K562 (cell line): ENCODE data around the gene NUDT22. TPM values are rescaled to one million over a fixed set of nuclear protein-coding genes. Genes with fewer than 3 reads are reported as not detected.
A peak's percentile ranks its signal among the peaks of the same experiment; 100 is the strongest.

Experiments
- EWSR1 ChIP-seq: fragments of 450-650 bp; IDR thresholded peaks from 2 replicates; pipeline ENCODE4 v1.6.1; 2018; ENCODE audit warnings: borderline replicate concordance, mild to moderate bottlenecking, low read depth, moderate library complexity; ENCODE audit not compliant: partially characterized antibody
- HDGF ChIP-seq: fragments of 450-650 bp; IDR thresholded peaks from 2 replicates; pipeline ENCODE4 v1.6.1; 2016
- HIVEP1 ChIP-seq: fragments of 250-450 bp; sonication (Bioruptor Pico); IDR thresholded peaks from 2 replicates; pipeline ENCODE4 v1.4.0; 2020; ENCODE audit warnings: mild to moderate bottlenecking
- HNRNPUL1 ChIP-seq: fragments of 200-400 bp; formaldehyde crosslinking; IDR thresholded peaks from 2 replicates; pipeline ENCODE4 v1.6.1; 2017; ENCODE audit warnings: low read length
- KLF6 ChIP-seq: fragments of 250-450 bp; sonication (Bioruptor Pico); IDR thresholded peaks from 2 replicates; pipeline ENCODE4 v1.4.0; 2020; ENCODE audit warnings: mild to moderate bottlenecking, moderate library complexity, borderline replicate concordance
- MAFK ChIP-seq: IDR thresholded peaks from 2 replicates; pipeline ENCODE4 v1.6.1; 2011; ENCODE audit warnings: low read length, improper control_type of control experiment
- MTA3 ChIP-seq: fragments of 450-650 bp; formaldehyde crosslinking; IDR thresholded peaks from 2 replicates; pipeline ENCODE4 v1.6.1; 2017; ENCODE audit warnings: mild to moderate bottlenecking, borderline replicate concordance
- MXI1 ChIP-seq: IDR thresholded peaks from 2 replicates; pipeline ENCODE4 v1.6.1; 2011; ENCODE audit warnings: low read depth, mild to moderate bottlenecking, improper control_type of control experiment, low read length
- NELFE ChIP-seq: IDR thresholded peaks from 2 replicates; pipeline ENCODE4 v1.6.1; 2011; ENCODE audit warnings: mild to moderate bottlenecking; ENCODE audit not compliant: insufficient read depth, insufficient read length
- NEUROD1 ChIP-seq: fragments of 150-350 bp; IDR thresholded peaks from 2 replicates; pipeline ENCODE4 v1.6.1; 2014; ENCODE audit warnings: borderline replicate concordance, low read length, low read depth; ENCODE audit not compliant: partially characterized antibody
- NR2F6 ChIP-seq: fragments of 450-650 bp; formaldehyde crosslinking; IDR thresholded peaks from 2 replicates; pipeline ENCODE4 v1.4.0; 2020; ENCODE audit warnings: mild to moderate bottlenecking
- POLR2AphosphoS5 ChIP-seq: IDR thresholded peaks from 2 replicates; pipeline ENCODE4 v1.6.1; 2011; ENCODE audit warnings: mild to moderate bottlenecking, low read depth, low read length, moderate library complexity; ENCODE audit not compliant: control insufficient read depth, insufficient read depth
- SIN3A ChIP-seq, 2 experiments: fragments of 150-350 bp in 1 of 2; IDR thresholded peaks; 2 replicates each; pipeline ENCODE4 v1.6.1; 2011 to 2016; ENCODE audit warnings: borderline replicate concordance in 2 of 2, low read depth in 2 of 2, low read length in 2 of 2, mild to moderate bottlenecking in 2 of 2, moderate library complexity in 2 of 2; ENCODE audit not compliant: control insufficient read depth in 1 of 2
- STAT6 ChIP-seq: sonication (generic); formaldehyde crosslinking; IDR thresholded peaks from 2 replicates; pipeline ENCODE4 v1.8.1; 2023; ENCODE audit warnings: mild to moderate bottlenecking, missing genetic modification reagents
- U2AF2 ChIP-seq: fragments of 200-400 bp; formaldehyde crosslinking; optimal IDR thresholded peaks from 2 replicates; pipeline ENCODE3; 2017; ENCODE audit warnings: low read depth, mild to moderate bottlenecking, low read length
- ZC3H11A ChIP-seq: IDR thresholded peaks from 2 replicates; pipeline ENCODE4 v1.6.1; 2012; ENCODE audit warnings: low read depth, low read length, improper control_type of control experiment
- ZFP36 ChIP-seq: fragments of 150-350 bp; IDR thresholded peaks from 2 replicates; pipeline ENCODE4 v1.6.1; 2018; ENCODE audit warnings: low read length, low read depth; ENCODE audit not compliant: partially characterized antibody
- ZFX ChIP-seq: sonication (generic); formaldehyde crosslinking; IDR thresholded peaks from 2 replicates; pipeline ENCODE4 v1.8.0; 2022; ENCODE audit warnings: mild to moderate bottlenecking, missing genetic modification reagents, moderate library complexity
- ZNF408 ChIP-seq: fragments of 250-450 bp; sonication (Bioruptor Pico); IDR thresholded peaks from 2 replicates; pipeline ENCODE4 v1.4.0; 2020; ENCODE audit warnings: low read depth, mild to moderate bottlenecking, moderate library complexity
- polyA plus RNA-seq, 8 experiments: library from polyadenylated mRNA; depleted of rRNA in 4 of 8; stranded (reverse) in 5 of 8; unstranded in 3 of 8; fragments of >200 nt; fragmentation: Nextera tagmentation in 2 of 8; fragmentation: Illumina TruSeq in 1 of 8; extraction: Ambion mirVana in 2 of 8; extraction: Trizol in 1 of 8; gene quantifications; 2 replicates each; pipeline versions ENCODE4 v1.2.1 to v1.2.3, GENCODE V29; 2011 to 2014; ENCODE audit warnings: inconsistent platforms in 1 of 8, missing spikeins in 1 of 8
- total RNA-seq, 7 experiments: library from RNA; depleted of rRNA in 6 of 7; stranded (reverse); fragments of >200 nt in 6 of 7; fragmentation: Illumina TruSeq in 2 of 7; extraction: Trizol in 2 of 7; gene quantifications; 2 replicates each; pipeline versions ENCODE4 v1.2.1 to v1.2.3, GENCODE V29; 2011 to 2021; ENCODE audit warnings: low replicate concordance in 1 of 7
- TF ChIP-seq, protein P1 (sequence below): fragments of 250-450 bp; sonication (Bioruptor Pico); IDR thresholded peaks from 2 replicates; pipeline ENCODE4 v1.4.0; 2020; ENCODE audit warnings: borderline replicate concordance
- TF ChIP-seq, protein P2 (sequence below), 3 experiments: fragments of 200-800 bp in 1 of 3; sonication (Bioruptor generic) in 1 of 3; sonication (generic) in 1 of 3; formaldehyde crosslinking in 1 of 3; IDR thresholded peaks; 2 replicates each; pipeline versions ENCODE4 v1.6.1 to v1.8.0; 2016 to 2022; ENCODE audit warnings: mild to moderate bottlenecking in 2 of 3, missing compliant biosample characterization in 2 of 3, missing genetic modification characterization in 2 of 3, missing genetic modification reagents in 1 of 3
- TF ChIP-seq, protein P3 (sequence below): fragments of 450-650 bp; formaldehyde crosslinking; IDR thresholded peaks from 2 replicates; pipeline ENCODE4 v1.4.0; 2022; ENCODE audit warnings: missing genetic modification characterization

NUDT22 gene
- total and polyA plus RNA-seq, 9 of the 15 experiments (the other 6 are each of a cell fraction or from before 2014, with no cell fraction given), result 6.3 to 92.6 (median 37.4) TPM

- TF ChIP-seq HNRNPUL1, result no peak
- 0 out of 2 replicates have a peak, but pooled peaks have one; percentile 31 for TF ChIP-seq MXI1
- TF ChIP-seq HIVEP1 (CRISPR knock-in tag), result no peak
- TF ChIP-seq NEUROD1, result no peak
- no peak for TF ChIP-seq ZC3H11A
- TF ChIP-seq ZFP36, result peak; percentile 22
- TF ChIP-seq KLF6 (CRISPR knock-in tag), result no peak
- TF ChIP-seq ZNF408 (CRISPR knock-in tag), result no peak
- TF ChIP-seq U2AF2, result no peak
- 0 out of 2 replicates have a peak, but pooled peaks have one; percentile 30 for TF ChIP-seq HDGF
- TF ChIP-seq, protein P1, sequence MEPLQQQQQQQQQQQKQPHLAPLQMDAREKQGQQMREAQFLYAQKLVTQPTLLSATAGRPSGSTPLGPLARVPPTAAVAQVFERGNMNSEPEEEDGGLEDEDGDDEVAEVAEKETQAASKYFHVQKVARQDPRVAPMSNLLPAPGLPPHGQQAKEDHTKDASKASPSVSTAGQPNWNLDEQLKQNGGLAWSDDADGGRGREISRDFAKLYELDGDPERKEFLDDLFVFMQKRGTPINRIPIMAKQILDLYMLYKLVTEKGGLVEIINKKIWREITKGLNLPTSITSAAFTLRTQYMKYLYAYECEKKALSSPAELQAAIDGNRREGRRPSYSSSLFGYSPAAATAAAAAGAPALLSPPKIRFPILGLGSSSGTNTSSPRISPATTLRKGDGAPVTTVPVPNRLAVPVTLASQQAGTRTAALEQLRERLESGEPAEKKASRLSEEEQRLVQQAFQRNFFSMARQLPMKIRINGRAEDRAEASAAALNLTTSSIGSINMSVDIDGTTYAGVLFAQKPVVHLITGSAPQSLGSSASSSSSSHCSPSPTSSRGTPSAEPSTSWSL (CRISPR knock-in tag), result no peak
- TF ChIP-seq, protein P2, sequence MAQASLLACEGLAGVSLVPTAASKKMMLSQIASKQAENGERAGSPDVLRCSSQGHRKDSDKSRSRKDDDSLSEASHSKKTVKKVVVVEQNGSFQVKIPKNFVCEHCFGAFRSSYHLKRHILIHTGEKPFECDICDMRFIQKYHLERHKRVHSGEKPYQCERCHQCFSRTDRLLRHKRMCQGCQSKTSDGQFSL (CRISPR knock-in tag; IDR thresholded peaks at IDR 0.05), result no peak
- TF ChIP-seq, protein P2 (tag; IDR thresholded peaks at IDR 0.05), result no peak
- TF ChIP-seq NR2F6, result no peak
- TF ChIP-seq SIN3A (IDR thresholded peaks at IDR 0.05; ENCODE audit: borderline replicate concordance in 2 of 2, control insufficient read depth in 1 of 2, low read depth in 2 of 2, low read length in 2 of 2), result peak in 1 of 2 experiments; percentile 69; a peak in 1 of 4 replicates
- no peak for TF ChIP-seq ZFX (CRISPR knock-in tag)
- no peak for TF ChIP-seq STAT6 (CRISPR knock-in tag)
- no peak for TF ChIP-seq MTA3
- TF ChIP-seq POLR2AphosphoS5, result peak; percentile 79
- TF ChIP-seq, protein P3, sequence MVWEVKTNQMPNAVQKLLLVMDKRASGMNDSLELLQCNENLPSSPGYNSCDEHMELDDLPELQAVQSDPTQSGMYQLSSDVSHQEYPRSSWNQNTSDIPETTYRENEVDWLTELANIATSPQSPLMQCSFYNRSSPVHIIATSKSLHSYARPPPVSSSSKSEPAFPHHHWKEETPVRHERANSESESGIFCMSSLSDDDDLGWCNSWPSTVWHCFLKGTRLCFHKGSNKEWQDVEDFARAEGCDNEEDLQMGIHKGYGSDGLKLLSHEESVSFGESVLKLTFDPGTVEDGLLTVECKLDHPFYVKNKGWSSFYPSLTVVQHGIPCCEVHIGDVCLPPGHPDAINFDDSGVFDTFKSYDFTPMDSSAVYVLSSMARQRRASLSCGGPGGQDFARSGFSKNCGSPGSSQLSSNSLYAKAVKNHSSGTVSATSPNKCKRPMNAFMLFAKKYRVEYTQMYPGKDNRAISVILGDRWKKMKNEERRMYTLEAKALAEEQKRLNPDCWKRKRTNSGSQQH (CRISPR knock-in tag), result no peak
- no peak for TF ChIP-seq EWSR1
- TF ChIP-seq MAFK, result peak; percentile 36; the same call in 1 of the 2 replicates
- TF ChIP-seq NELFE, result no peak
Measured at GRCh38 chr11:64204464-64204989, 21.5 kb upstream of the NUDT22 start (continued).
